ENCODE results near the gene PARP6. TPM values are rescaled to one million over a fixed set of nuclear protein-coding genes. Genes with fewer than 3 reads are reported as not detected.

PARP6 gene
- total RNA-seq, 1 experiment from 2014 or later, result 41.9 TPM

- no peaks in the 10 kb centered on the region for H3K36me3 Mint-ChIP-seq
- ATAC-seq, result no peak
- TF ChIP-seq MYBL2 (CRISPR knock-in tag; IDR thresholded peaks at IDR 0.05) (no peak), AR (CRISPR knock-in tag; IDR thresholded peaks at IDR 0.05) (no peak), ZNF512 (CRISPR knock-in tag; IDR thresholded peaks at IDR 0.05; ENCODE audit: borderline replicate concordance) (no peak), GTF2I (CRISPR knock-in tag; conservative IDR thresholded peaks at IDR 0.05) (no peak), E2F1 (CRISPR knock-in tag; IDR thresholded peaks at IDR 0.05) (no peak), JUN (CRISPR knock-in tag; IDR thresholded peaks at IDR 0.05) (no peak), ATF6 (CRISPR knock-in tag; IDR thresholded peaks at IDR 0.05) (no peak), TCF7 (CRISPR knock-in tag; IDR thresholded peaks at IDR 0.05; ENCODE audit: low read depth) (no peak), IRF2 (CRISPR knock-in tag; IDR thresholded peaks at IDR 0.05; ENCODE audit: borderline replicate concordance, low read depth) (no peak), CBFB (CRISPR knock-in tag; IDR thresholded peaks at IDR 0.05; ENCODE audit: low read depth) (no peak), CTCF (IDR thresholded peaks at IDR 0.05) (no peak)
- H3K4me3 Mint-ChIP-seq, result no peak overlapping the region
- H3K27me3 Mint-ChIP-seq (ENCODE audit: low read depth), result peaks cover 35% of the 10 kb centered on the region
- no peaks in the 10 kb centered on the region for H3K4me1 Mint-ChIP-seq
- no peak for DNase-seq (ENCODE audit: low spot score)
- ChIA-PET POLR2A (no interaction called here), CTCF (no interaction called here)
- no peak overlapping the region for H3K27ac Mint-ChIP-seq
- no peaks in the 10 kb centered on the region for H3K9me3 Mint-ChIP-seq
These were observed 16.6 kb upstream of the PARP6 start for GRCh38 chr15:72288796-72289596.

- ATAC-seq (peak; percentile 92), DNase-seq (ENCODE audit: low spot score) (peak; percentile 75)
- no peaks in the 10 kb centered on the region for H3K36me3 Mint-ChIP-seq
- H3K4me1 Mint-ChIP-seq, result no peaks in the 10 kb centered on the region
- peaks cover 21% of the 10 kb centered on the region for H3K27me3 Mint-ChIP-seq (ENCODE audit: low read depth)
- ChIA-PET POLR2A (no interaction called here), CTCF (interaction anchor here (0.8 to 2.3 kb wide), 17 partner anchors 10 to 467 kb away, joined by 3 to 12 read pairs (median 5); partner anchors contain the start of gene PKM)
- H3K9me3 Mint-ChIP-seq, result no peaks in the 10 kb centered on the region
- no peak overlapping the region for H3K4me3 Mint-ChIP-seq
- no peak overlapping the region for H3K27ac Mint-ChIP-seq
- TF ChIP-seq GRHL2 (CRISPR knock-in tag; IDR thresholded peaks at IDR 0.05; ENCODE audit: insufficient replicate concordance, severe bottlenecking) (no peak), ZNF263 (CRISPR knock-in tag; IDR thresholded peaks at IDR 0.05; ENCODE audit: low read depth) (no peak), ZMAT4 (CRISPR knock-in tag; IDR thresholded peaks at IDR 0.05) (no peak), CREB1 (CRISPR knock-in tag; IDR thresholded peaks at IDR 0.05) (no peak), ESRRA (CRISPR knock-in tag; IDR thresholded peaks at IDR 0.05; ENCODE audit: borderline replicate concordance) (no peak), MAX (CRISPR knock-in tag; IDR thresholded peaks at IDR 0.05) (no peak), SP1 (CRISPR knock-in tag; conservative IDR thresholded peaks at IDR 0.05) (no peak), FOXJ3 (CRISPR knock-in tag; IDR thresholded peaks at IDR 0.05; ENCODE audit: borderline replicate concordance) (no peak), NR1H2 (CRISPR knock-in tag; IDR thresholded peaks at IDR 0.05) (no peak), STAT6 (CRISPR knock-in tag; conservative IDR thresholded peaks at IDR 0.05; ENCODE audit: low read depth) (no peak)
These were observed 13.7 kb upstream of the PARP6 start for GRCh38 chr15:72285927-72286516.
